Uterus (tissue), 4 donors: ENCODE measurements around the gene FAM181A. TPM values are rescaled to one million over a fixed set of nuclear protein-coding genes. Genes with fewer than 3 reads are reported as not detected.

Experiments
- DNase-seq, 2 donors: peaks; one replicate each; pipeline ENCODE4 v3.0.0-alpha.2; 2019 to 2020
- H3K27ac ChIP-seq, 2 donors: fragments of 200-600 bp; sonication (generic); 1 replicate in 1 of 2; 2 replicates in 1 of 2; pipeline ENCODE4 v1.5.1; 2016 to 2018
- H3K27me3 ChIP-seq, 2 donors: fragments of 200-600 bp; sonication (generic); one replicate each; pipeline ENCODE4 v1.5.1; 2018 to 2019; ENCODE audit warnings: control low read depth in 1 of 2
- H3K36me3 ChIP-seq, 2 donors: fragments of 200-600 bp; sonication (generic); one replicate each; pipeline ENCODE4 v1.5.1; 2019; ENCODE audit warnings: control low read depth in 1 of 2
- H3K4me1 ChIP-seq, 2 donors: fragments of 200-600 bp; sonication (generic); one replicate each; pipeline ENCODE4 v1.5.1; 2018 to 2019; ENCODE audit warnings: control low read depth in 1 of 2
- H3K4me3 ChIP-seq, 2 donors: fragments of 200-600 bp; sonication (generic); 1 replicate in 1 of 2; 2 replicates in 1 of 2; pipeline ENCODE4 v1.5.1; 2018 to 2019; ENCODE audit warnings: mild to moderate bottlenecking in 1 of 2
- H3K9me3 ChIP-seq, 2 donors: fragments of 200-600 bp; sonication (generic); one replicate each; pipeline ENCODE4 v1.5.1; 2019; ENCODE audit warnings: control low read depth in 1 of 2
- POLR2A ChIP-seq, 2 donors: fragments of 450-650 bp; IDR thresholded peaks; one replicate each; pipeline ENCODE4 v1.6.1; 2016; ENCODE audit warnings: antibody characterized with exemption in 2 of 2, mild to moderate bottlenecking in 1 of 2, moderate library complexity in 1 of 2
- intact Hi-C: fragments of 100-400 bp; cut with DNase I; formaldehyde crosslinking; loops from one replicate; pipeline ENCODE4 v1.15.1; 2023; ENCODE audit warnings: low total_unique reads
- total RNA-seq, 4 donors: library from RNA; depleted of rRNA in 3 of 4; stranded (reverse); fragments of >200 nt in 3 of 4; gene quantifications; one replicate each; pipeline versions ENCODE4 v1.1.0 to v1.2.4, GENCODE V29; 2014 to 2023
- TF ChIP-seq, protein P1 (sequence below), 4 experiments: fragments of 200-600 bp in 2 of 4; fragments of 450-650 bp in 2 of 4; sonication (generic) in 2 of 4; IDR thresholded peaks; one replicate each; pipeline ENCODE4 v1.5.1; 2016 to 2019; ENCODE audit warnings: antibody characterized with exemption in 4 of 4, mild to moderate bottlenecking in 2 of 4, moderate library complexity in 1 of 4
- donor health status: DM: yes; HTN: yes; CAD: no.

Gene FAM181A
- total RNA-seq, 4 donors from 2014 or later, result 0.48 TPM; not detected in 3

DNA sequence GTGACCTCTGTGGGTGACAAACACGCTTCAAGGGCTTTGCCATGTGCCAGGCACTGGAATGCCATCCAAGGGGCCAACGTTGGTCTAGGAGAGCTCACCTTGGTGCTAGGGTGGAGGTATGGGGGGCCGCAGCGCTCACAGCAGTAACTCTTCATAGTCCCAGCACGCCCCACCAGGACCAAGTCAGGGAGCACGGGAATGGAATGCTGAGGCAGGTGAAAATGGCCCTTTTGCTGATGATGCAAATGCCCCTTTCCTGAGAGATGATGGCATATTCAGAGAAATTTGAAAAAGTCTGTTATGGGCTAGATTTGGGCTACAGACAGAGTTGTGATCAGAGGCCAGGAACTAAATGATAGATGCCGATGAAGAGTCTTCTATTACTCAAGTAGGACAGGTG, 10.0 kb upstream of the FAM181A start:
- intact Hi-C loops, result no loop called here

DNA sequence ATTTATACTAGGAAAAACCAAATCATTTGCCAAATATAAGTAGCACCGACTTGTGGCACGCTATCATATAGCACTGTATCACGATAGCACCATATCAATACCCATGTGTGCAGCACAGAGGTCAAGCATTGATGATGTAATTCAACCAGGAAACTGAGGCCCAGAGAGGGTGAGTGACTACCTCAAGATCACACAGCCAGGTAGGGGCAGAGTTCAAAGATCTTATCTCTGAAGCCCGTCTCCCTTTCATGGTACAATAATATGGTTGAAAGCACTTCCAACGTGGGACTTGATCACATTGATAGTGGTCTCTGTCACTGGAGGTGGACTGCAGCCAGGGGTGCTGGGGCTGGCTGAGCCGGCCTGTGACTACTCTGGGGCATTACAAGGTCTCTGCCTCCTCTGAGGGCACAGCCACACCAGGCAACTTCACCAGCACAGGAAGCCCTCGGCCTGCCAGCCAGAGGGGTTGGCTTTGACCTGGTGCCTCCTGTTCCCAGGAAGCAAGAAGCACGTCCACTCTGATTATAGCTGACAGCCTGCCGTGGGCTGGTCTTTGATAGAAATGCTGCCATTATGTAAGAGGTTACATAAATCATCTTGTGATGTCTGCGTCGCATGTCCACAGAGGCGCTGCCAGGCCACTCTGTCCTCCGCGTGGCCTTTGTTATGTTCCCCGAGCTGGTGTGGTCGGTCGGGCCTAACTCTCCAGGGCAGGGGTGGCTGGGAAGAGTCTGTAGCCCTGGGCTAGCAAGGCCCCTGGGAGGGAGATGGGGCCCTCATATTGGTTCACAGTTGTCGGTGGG, 5.9 kb upstream of the FAM181A start:
- DNase-seq, result no peak

More for the DNA sequence above, 10.0 kb upstream of the FAM181A start:
- DNase-seq, result no peak
- Histone ChIP-seq H3K4me3 (no peak overlapping the region), H3K4me1 (no peaks in the 10 kb centered on the region), H3K27me3 (no peaks in the 10 kb centered on the region), H3K27ac (no peak overlapping the region), H3K9me3 (no peaks in the 10 kb centered on the region), H3K36me3 (no peaks in the 10 kb centered on the region)
- TF ChIP-seq POLR2A (IDR thresholded peaks at IDR 0.05), result no peak
- TF ChIP-seq, protein P1, sequence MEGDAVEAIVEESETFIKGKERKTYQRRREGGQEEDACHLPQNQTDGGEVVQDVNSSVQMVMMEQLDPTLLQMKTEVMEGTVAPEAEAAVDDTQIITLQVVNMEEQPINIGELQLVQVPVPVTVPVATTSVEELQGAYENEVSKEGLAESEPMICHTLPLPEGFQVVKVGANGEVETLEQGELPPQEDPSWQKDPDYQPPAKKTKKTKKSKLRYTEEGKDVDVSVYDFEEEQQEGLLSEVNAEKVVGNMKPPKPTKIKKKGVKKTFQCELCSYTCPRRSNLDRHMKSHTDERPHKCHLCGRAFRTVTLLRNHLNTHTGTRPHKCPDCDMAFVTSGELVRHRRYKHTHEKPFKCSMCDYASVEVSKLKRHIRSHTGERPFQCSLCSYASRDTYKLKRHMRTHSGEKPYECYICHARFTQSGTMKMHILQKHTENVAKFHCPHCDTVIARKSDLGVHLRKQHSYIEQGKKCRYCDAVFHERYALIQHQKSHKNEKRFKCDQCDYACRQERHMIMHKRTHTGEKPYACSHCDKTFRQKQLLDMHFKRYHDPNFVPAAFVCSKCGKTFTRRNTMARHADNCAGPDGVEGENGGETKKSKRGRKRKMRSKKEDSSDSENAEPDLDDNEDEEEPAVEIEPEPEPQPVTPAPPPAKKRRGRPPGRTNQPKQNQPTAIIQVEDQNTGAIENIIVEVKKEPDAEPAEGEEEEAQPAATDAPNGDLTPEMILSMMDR (IDR thresholded peaks at IDR 0.05), result no peak

DNA sequence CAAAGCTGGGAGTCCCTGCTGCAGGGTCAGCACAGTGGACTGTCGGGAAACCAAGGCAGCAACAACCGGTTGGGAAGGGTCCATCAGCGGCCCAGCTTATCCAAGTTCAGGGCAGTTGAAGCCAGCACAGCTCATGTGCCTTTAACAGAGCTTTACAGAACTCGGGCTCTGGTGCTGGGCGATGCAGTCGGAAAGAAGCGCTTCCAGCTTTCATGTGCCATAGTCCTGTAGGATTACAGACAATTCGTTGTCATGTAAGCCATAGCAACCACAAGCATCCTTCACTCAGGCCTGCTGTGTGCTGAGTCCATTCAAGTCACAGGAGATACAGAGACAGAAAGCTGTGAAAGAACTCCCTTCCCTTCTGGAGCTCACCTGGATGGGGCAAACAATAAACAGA, 3.5 kb upstream of the FAM181A start:
- no peaks in the 10 kb centered on the region for H3K36me3 ChIP-seq
- no peaks in the 10 kb centered on the region for H3K27me3 ChIP-seq
- H3K9me3 ChIP-seq, result no peaks in the 10 kb centered on the region
- TF ChIP-seq POLR2A (IDR thresholded peaks at IDR 0.05), result no peak
- TF ChIP-seq, protein P1 (IDR thresholded peaks at IDR 0.05), result no peak
- H3K4me3 ChIP-seq, result no peak overlapping the region
- intact Hi-C loops, result no loop called here
- no peaks in the 10 kb centered on the region for H3K4me1 ChIP-seq
- H3K27ac ChIP-seq, result no peak overlapping the region
- no peak for DNase-seq

More for the DNA sequence above, 5.9 kb upstream of the FAM181A start:
- Histone ChIP-seq H3K27ac (no peak overlapping the region), H3K9me3 (no peaks in the 10 kb centered on the region), H3K27me3 (no peaks in the 10 kb centered on the region), H3K4me1 (no peaks in the 10 kb centered on the region), H3K4me3 (no peak overlapping the region), H3K36me3 (no peaks in the 10 kb centered on the region)
- TF ChIP-seq POLR2A (IDR thresholded peaks at IDR 0.05), result no peak
- TF ChIP-seq, protein P1 (IDR thresholded peaks at IDR 0.05), result no peak
- intact Hi-C loops, result no loop called here

DNA sequence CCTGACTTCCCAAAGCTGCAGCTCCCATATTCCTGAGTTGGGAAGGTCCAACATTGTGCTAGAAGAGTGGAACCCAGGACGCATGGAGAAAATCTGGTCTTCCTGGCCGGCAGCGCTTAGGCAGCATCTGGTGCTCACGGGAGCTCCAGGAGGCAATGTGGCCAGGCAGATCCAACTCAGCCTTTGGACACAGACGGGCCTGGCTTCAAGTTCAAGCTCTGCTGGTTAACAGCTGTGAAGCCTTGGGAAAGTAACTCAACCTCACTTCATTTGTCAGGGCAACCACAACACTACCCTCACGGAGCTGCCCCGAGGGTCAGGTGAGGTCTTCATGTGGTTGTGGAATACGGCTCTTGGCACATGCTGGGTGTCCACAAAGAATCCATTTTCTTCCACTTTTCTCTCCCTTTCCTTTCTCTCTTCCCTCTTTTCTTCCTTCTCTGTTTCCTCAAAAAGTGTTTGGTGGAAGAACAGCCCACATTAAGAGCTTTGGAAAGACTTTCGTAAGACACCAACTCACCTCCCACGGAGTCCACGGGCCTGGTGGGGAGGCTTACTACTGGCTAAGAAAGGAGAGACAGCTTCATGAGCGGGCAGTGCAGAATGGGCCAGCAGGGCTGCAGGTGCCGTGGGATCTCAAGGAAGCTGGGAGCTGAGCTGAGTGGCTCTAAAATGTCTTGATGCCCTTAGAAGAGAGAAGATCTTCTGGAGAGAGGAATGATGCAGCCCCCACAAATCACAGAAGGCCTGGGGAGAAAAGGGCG, 2.4 kb upstream of the FAM181A start:
- H3K27me3 ChIP-seq, result no peaks in the 10 kb centered on the region
- no peaks in the 10 kb centered on the region for H3K9me3 ChIP-seq
- TF ChIP-seq POLR2A (IDR thresholded peaks at IDR 0.05), result no peak
- TF ChIP-seq, protein P1 (IDR thresholded peaks at IDR 0.05), result no peak
- H3K27ac ChIP-seq, result no peak overlapping the region
- no peaks in the 10 kb centered on the region for H3K4me1 ChIP-seq
- no peaks in the 10 kb centered on the region for H3K36me3 ChIP-seq
- H3K4me3 ChIP-seq, result no peak overlapping the region
- no peak for DNase-seq
- intact Hi-C loops, result no loop called here

DNA sequence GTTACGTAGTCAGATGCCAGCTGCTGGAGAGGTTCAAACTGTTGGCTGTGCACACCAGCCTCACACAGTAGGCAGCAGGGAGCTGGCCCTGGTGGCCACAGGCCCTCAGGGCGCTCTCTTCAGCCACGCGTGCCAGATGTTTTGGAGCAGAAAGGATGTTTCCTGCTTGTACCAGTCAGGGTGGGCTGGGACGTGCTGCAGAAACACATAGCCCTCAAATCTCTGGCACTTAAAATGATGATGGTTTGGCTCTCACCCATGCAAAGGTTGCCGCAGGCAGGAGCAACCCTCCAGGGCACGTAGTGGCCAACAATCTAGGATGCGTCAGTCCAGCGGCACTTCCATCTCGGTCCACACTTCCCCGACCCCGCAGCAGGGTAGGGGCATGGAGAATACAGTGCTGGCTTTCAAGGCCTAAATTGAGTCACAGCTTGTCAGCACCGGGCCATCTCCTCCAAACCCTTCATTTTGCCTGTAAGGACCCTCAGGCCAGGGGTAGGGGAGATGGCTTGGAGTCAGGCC, 1.7 kb upstream of the FAM181A start:
- intact Hi-C loops, result no loop called here
- DNase-seq, result no peak
- TF ChIP-seq, protein P1 (IDR thresholded peaks at IDR 0.05), result no peak
- TF ChIP-seq POLR2A (IDR thresholded peaks at IDR 0.05), result no peak
- H3K27me3 ChIP-seq, result no peaks in the 10 kb centered on the region
- no peaks in the 10 kb centered on the region for H3K4me1 ChIP-seq
- H3K4me3 ChIP-seq, result no peak overlapping the region
- no peak overlapping the region for H3K27ac ChIP-seq
- H3K9me3 ChIP-seq, result no peaks in the 10 kb centered on the region
- no peaks in the 10 kb centered on the region for H3K36me3 ChIP-seq
